GM18909 (cell line): ENCODE measurements around the gene CAPN2.

Experiments used
- ATAC-seq: cut with Tn5 transposase; IDR thresholded peaks from one replicate; pipeline ENCODE4 v1.9.1; 2021; ENCODE audit warnings: mild to moderate bottlenecking; ENCODE audit not compliant: unreplicated experiment, poor library complexity

The CAPN2 gene

GRCh38 chr1:223712194-223712849 lies at the start of gene CAPN2:
Gene CAPN2, plus strand, starts transcription at chr1:223712539. Its CDS starts 102 bp downstream, at chr1:223712641.
- peak; percentile 61 for ATAC-seq

DNA sequence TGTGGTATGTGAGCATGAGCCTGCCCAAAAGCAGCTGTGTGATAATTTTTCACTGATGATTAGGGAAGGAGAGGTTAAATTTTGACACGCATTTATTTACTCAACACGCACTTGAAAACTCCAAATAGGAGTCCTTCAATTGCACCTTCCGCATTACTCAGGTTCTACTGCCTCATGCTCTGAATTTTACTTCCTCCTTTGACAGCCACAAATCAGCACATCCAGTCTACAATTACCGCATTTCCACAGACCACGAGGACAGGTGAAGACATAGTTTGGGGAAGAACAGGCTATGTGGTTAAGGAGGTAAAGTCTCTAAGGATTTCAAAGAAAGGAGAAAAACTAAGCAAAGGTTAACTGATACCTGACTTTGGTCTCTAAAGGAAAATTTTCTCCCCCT lies 49.4 kb upstream of the CAPN2 start:
- ATAC-seq: no peak

- ATAC-seq: no peak
Observed at GRCh38 chr1:223664106-223664505, 48.2 kb upstream of the CAPN2 start.

DNA sequence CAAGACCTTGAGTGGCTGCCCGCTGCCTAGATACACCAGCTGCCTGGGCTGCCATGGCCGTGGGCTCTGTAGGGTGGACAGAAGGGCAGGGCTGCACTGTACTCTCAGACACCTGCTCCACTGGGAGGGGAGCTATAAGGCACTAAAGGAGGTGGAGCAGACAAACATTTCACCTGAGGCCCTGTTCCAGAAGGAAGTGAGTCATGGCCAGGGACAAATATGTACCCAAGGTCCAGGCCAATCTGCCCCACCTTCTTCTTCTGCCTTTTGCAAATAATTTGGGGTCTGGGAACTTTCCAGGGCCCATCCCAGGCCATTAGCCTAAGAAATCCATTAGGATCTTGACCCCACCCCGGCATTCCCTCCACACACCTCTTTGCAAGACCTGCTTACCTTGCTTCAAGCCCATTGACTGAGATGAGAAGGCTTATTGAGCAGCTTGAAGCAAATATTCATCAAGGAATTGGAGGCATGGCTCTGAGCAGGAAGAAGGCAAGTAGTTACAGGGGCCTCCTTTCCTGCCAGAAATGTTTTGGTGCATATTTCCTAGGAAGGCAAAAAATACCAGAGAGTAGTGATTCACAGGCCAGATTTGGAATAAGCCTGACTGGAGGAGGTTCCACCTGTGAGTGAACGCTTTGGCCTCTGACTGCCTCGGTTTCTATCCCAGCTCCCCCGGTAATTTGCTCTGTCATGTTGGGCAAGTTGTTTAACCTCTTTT lies 46.6 kb upstream of the CAPN2 start, which contains the start of gene CAPN8:
CAPN8 (minus strand) TSS at position 110 of the 721 bp plus-strand sequence; CDS start at position 55, 55 bp downstream.
- ATAC-seq: no peak

GRCh38 chr1:223667484-223668182 lies 44.7 kb upstream of the CAPN2 start:
- no peak for ATAC-seq

DNA sequence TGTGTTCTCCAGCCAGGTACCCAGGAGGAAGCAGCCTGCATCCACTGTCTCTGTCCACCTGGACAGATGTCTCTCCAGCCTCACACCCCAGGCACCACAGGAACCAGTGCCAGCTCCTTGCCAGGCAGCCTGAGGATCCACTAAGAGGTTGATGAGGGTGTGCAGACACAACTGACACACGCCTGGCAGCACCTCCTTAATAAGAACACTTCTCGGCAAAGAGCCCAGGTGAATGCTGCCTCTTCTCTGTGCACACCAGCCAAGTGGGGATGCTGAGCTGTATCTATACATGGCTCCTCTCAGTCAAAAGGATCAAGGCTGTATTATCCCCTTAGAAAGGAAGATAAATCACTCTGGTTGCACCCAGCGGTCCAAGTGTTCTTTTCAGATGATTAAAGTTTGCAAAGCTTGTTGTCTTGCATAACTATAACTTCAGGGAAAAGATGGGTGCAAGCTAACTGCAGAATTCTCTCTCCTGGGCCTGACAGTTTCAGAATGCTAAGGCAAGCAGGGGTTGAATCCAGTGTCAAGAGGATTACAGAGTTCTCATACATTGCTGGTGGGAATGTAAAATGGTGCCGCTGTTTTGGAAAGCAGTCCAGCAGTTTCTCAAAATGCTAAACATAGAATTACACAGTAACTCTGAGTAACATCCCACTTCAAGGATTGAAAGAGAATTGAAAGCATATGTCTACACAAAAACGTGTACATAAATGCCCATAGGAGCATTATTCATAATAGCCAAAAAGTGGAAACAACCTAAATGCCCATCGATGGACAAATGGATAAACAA lies 43.1 kb upstream of the CAPN2 start:
- no peak for ATAC-seq

DNA sequence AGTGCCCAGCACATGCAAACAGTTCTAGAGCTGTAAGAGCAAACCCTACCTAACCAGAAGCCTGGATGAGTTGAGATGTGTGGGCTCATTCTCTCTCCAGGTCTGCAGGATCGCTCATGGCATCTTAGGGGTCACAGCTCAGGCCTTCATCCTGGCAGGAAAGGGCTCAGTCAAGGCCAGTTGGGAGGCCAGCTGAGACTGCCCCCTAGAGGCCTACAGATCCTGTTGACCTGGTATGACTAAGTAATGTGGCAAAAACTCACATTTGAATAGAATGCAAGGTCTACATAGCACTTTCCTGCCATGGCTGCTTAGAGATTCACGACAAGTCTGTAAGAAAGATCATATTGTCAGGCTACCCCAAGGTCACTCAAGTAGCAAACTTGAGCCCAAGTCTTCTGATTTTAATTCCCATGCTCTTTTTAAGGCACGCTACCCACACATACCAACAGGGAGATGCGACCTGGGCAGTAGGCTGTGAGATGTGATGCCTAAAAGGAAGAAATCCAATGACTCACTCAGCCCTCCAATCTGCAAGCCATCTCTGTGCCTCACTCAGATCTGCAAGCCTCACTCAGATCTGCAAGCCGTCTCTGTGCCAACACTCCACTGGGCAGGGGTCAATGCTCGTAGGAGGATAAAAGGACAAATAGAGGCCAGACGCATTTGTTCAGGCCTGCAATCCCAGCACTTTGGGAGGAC lies 41.7 kb upstream of the CAPN2 start:
- ATAC-seq: no peak

DNA sequence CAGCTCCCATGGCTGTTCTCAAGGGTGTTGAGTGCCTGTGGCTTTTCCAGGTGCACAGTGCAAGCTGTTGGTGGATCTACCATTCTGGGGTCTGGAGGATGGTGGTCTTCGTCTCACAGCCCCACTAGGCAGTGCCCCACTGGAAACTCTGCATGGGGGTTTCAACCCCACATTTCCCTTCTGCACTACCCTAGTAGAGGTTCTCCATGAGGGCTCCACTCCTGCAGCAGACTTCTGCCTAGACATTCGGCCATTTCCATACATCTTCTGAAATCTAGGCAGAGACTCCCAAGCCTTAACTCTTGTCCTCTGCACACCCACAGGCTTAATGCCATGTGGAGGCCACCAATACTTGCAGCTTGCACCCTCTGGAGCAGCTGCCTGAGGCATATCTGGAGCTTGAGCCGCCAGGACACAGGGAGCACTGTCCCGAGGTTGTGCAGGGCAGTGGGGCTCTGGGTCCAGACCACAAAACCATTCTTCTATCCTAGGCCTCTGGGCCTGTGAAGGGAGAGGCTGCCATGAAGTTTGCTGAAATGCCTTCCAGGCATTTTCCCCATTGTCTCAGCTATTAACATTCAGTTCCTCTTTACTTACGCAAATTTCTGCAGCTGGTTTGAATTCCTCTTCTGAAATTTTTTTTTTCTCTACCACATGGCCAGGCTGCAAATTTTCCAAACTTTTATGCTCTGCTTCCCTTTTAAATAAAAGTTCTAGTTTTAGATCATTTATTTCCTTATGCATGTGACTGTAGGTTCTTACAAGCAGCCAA lies 38.0 kb upstream of the CAPN2 start:
- no peak for ATAC-seq

DNA sequence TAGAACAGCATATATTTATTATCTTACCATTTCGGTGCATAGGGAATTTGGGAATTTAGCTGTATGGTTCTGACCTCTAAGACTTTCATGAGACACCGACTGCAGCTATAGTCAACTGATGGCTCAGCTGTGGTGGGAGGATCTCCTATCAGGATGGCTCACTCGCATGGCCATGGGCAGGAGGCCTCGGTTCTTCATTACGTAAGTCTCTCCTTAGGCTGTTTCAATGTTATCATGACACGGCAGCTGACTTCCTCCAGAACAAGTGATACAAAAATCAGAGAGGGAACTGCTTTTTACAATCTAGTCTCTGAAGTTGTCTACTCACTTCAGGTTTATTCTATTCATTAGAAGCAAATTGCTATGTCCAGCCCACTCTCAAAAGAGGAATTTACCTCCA lies 33.5 kb upstream of the CAPN2 start:
- no peak for ATAC-seq

DNA sequence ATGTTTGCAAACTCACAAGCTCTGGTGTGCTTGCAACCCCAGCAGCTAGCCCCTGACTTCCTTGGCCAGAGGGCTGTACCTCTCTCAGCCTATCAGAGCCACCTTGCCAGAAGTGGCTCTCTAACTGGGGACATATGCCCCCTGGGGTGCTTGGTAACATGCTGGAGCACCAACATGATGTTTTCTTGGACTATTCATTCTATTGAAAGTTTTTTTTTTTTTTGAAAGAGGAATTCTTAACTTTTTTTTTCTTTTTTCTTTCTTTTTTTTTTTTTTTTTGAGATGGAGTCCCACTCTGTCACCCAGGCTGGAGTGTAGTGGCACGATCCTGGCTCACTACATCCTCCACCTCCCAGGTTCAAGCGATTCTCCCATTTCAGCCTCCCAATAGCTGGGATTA lies 32.2 kb upstream of the CAPN2 start:
- ATAC-seq: no peak

DNA sequence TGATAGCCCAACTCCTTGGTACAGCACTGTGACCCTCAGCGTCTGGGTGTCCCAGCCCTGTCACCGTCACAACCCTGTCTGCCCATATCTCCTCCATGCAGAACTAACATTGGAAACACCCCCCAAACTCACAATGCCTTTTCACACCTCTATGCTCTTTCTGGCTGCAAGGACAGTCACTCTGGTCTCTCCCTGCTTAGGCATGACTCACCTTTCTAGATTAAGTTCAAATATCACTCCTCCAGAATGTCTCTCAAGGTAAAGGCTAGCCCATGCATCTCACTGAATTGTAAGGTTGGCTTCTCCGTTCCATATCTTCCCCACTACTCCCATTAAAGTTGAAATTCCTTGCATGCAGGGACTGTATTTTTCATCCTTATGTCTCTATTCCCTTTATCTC lies 29.8 kb upstream of the CAPN2 start:
- no peak for ATAC-seq

DNA sequence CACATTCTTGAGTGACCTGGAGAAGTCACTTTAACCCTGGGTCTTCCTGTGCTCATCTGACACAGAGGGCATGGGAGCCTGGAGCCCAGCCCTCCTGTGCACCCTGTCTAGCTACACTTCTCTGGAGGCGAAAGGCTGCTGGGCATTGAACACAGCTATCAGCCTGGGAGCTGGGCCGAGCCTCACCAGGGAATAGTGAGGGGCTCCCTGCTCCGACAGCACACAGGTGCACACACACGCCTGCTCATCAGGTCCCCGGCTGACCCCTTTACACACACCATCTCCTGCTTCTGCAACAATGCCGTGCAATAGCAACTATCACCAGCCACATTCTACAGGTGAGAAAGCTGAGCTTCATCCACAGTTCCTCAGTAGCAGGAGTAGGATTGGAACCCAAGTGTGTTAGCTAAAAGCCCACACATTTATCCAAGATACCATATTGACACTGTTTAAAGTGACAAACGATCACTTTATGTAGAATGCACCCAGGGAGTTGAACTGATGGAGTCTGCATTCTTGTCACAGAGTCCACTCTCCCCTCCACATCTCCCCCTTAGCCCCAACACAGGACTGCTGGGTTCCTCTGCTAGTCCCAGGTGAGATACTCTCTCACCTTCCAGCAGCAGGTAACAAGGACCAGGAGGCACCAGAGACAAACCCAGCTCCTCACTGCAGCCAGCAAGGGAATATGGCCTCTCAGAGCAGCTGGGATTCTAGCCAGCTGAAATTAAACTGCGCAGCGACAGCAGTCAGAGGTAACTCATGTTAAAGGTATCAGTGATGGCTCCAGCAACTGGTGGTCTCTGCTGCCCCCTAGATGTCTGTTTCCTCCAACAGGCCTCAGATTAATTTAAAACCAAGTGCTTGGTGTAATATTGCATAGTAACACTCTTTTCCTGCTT lies 28.5 kb upstream of the CAPN2 start:
- no peak for ATAC-seq

- no peak for ATAC-seq
Observed at GRCh38 chr1:223684488-223684792, 27.9 kb upstream of the CAPN2 start.

GRCh38 chr1:223691121-223691520 lies 21.2 kb upstream of the CAPN2 start:
- ATAC-seq: no peak

DNA sequence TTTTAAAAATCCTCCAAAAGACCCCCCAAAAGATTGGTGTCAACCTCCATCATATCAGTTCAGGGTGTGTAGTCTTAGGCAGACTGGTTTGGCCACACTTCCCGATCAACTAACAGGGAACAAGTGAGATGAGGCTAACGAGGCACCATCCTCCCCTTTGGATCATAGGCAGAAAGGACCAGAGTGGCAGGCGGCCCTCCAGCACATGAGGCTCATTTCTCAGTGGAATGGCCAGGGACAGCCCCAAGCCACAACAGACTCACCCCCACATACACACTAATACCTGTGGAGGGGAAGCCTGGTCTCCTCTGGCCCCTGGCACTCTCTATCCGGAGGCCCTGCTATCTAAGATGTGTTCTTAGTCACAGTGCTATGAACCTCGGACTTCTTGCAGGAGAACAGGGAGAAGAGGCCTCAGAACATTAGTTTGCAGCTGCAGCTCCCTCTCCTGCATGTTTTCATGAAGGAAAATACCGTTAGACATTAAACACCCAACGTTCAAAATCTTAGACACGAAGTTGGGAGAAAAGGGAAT lies 17.3 kb upstream of the CAPN2 start:
- ATAC-seq: no peak

DNA sequence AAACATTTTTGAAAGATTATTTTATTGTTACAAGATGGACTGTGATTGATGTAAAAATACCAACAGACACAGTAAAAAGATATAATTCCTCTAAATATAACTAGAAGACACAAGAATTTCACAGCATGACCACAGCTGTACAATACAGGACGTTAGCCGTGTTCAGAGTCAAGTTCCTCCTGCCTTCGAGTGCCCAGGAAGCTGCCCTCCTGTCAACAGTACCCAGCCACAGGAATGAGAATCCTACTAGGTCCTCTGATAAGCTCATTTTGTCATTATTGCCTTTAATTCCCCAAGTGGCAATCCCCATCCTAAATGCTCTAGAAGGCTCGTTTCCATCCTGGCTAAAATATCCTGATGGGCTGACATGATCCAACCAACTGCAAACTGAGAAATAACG lies 16.4 kb upstream of the CAPN2 start:
- no peak for ATAC-seq

DNA sequence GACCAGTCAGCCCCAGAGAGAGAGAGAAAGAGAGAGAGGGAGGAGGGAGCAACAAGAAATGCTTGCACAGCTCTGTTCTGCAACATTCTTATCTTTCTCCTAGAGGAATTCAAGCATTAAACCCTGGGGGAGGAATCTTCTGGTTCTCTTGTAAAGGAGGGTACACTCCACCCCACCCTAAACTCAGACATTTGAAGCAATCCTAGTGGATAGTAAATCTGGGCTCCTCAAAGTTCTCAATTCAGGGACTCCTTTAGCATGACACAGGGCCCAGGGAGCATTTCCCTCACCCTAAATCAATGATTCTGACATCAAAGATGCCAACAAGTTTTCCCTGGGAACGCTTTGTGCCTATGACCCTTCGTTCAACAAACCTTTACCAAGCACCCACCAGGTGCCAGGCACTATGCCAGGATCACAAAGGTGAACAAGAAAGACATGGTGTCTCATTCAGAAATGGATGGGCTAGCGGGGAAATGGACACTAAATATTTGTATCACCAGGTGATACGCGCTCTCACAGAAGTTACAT lies 11.9 kb upstream of the CAPN2 start:
- no peak for ATAC-seq
